Measurements from ENCODE around the gene CACNA1E. TPM values are rescaled to one million over a fixed set of nuclear protein-coding genes. Genes with fewer than 3 reads are reported as not detected.

CACNA1E gene
- total RNA-seq, 4 donors from 2014 or later = 0.09 to 0.19 TPM; not detected in 2

GRCh38 chr1:181643631-181644030 is 160.3 kb downstream of the CACNA1E start:
- Histone ChIP-seq H3K4me1 (peaks cover 0 to 20% (median 0%) of the 10 kb centered on the region in 3 donors), H3K36me3 (no peaks in the 10 kb centered on the region), H3K4me3 (no peak overlapping the region), H3K27ac (no peak overlapping the region), H3K9me3 (no peaks in the 10 kb centered on the region), H3K27me3 (peaks cover 0 to 15% (median 0%) of the 10 kb centered on the region in 4 donors)
- no peak for DNase-seq
- no peak for TF ChIP-seq POLR2A (IDR thresholded peaks at IDR 0.05)
- no peak for TF ChIP-seq CTCF (IDR thresholded peaks at IDR 0.05)
- WGBS, 2 donors = 28% methylated on average over 3 of the region's 3 CpGs
- intact Hi-C loops (cut with DNase I) = no loop called here

GRCh38 chr1:181645171-181645570 is 161.9 kb downstream of the CACNA1E start:
- 86 to 87% methylated on average over 5 of the region's 5 CpGs for WGBS, 2 donors
- peaks cover 0 to 29% (median 0%) of the 10 kb centered on the region in 3 donors for H3K4me1 ChIP-seq
- no peak for DNase-seq
- intact Hi-C loops (cut with DNase I) = no loop called here
- H3K36me3 ChIP-seq = no peaks in the 10 kb centered on the region
- no peak overlapping the region for H3K27ac ChIP-seq
- H3K4me3 ChIP-seq = no peak overlapping the region
- H3K9me3 ChIP-seq = no peaks in the 10 kb centered on the region
- peaks cover 0 to 11% (median 0%) of the 10 kb centered on the region in 4 donors for H3K27me3 ChIP-seq
- TF ChIP-seq POLR2A (IDR thresholded peaks at IDR 0.05) = no peak

- H3K27ac ChIP-seq = peak overlapping the region in 3 of 4 donors; percentile 24 to 77 (median 27)
- H3K27me3 ChIP-seq = no peaks in the 10 kb centered on the region
Observed at GRCh38 chr1:181646710-181647109, 163.4 kb downstream of the CACNA1E start.

GRCh38 chr1:181647314-181648035 is 164.2 kb downstream of the CACNA1E start:
- TF ChIP-seq POLR2A (IDR thresholded peaks at IDR 0.05) (no peak), CTCF (IDR thresholded peaks at IDR 0.05) (no peak)
- no peak overlapping the region for H3K4me3 ChIP-seq
- no peaks in the 10 kb centered on the region for H3K9me3 ChIP-seq
- H3K36me3 ChIP-seq = no peaks in the 10 kb centered on the region
- H3K27ac ChIP-seq = peak overlapping the region; percentile 24 to 77 (median 58)
- no peak for DNase-seq
- peaks cover 0 to 29% (median 0%) of the 10 kb centered on the region in 3 donors for H3K4me1 ChIP-seq
- intact Hi-C loops (cut with DNase I) = no loop called here
- H3K27me3 ChIP-seq = no peaks in the 10 kb centered on the region
- 30 to 33% methylated on average over 7 to 11 of the region's 11 CpGs for WGBS, 2 donors

More at GRCh38 chr1:181646710-181647109, 163.4 kb downstream of the CACNA1E start:
- no peak for DNase-seq
- Histone ChIP-seq H3K4me1 (peaks cover 0 to 29% (median 0%) of the 10 kb centered on the region in 3 donors), H3K4me3 (no peak overlapping the region), H3K9me3 (no peaks in the 10 kb centered on the region), H3K36me3 (no peaks in the 10 kb centered on the region)
- no peak for TF ChIP-seq POLR2A (IDR thresholded peaks at IDR 0.05)
- intact Hi-C loops (cut with DNase I) = no loop called here
- 79 to 88% methylated on average over 1 to 6 of the region's 8 CpGs for WGBS, 2 donors

GRCh38 chr1:181651276-181651675 is 168.0 kb downstream of the CACNA1E start:
- Histone ChIP-seq H3K4me3 (no peak overlapping the region), H3K27ac (no peak overlapping the region), H3K36me3 (no peaks in the 10 kb centered on the region), H3K4me1 (peaks cover 0 to 29% (median 0%) of the 10 kb centered on the region in 3 donors), H3K27me3 (no peaks in the 10 kb centered on the region), H3K9me3 (no peaks in the 10 kb centered on the region)
- TF ChIP-seq CTCF (IDR thresholded peaks at IDR 0.05) (no peak), POLR2A (IDR thresholded peaks at IDR 0.05) (no peak)
- 27 to 45% methylated on average over 1 of the region's 1 CpG for WGBS, 2 donors
- no peak for DNase-seq
- intact Hi-C loops (cut with DNase I) = no loop called here

- WGBS, 2 donors = 66 to 80% methylated on average over 2 of the region's 2 CpGs
Observed at GRCh38 chr1:181655756-181656155, 172.4 kb downstream of the CACNA1E start.

More at GRCh38 chr1:181655756-181656155, 172.4 kb downstream of the CACNA1E start:
- no peaks in the 10 kb centered on the region for H3K27me3 ChIP-seq
- intact Hi-C loops (cut with DNase I) = no loop called here
- H3K27ac ChIP-seq = no peak overlapping the region
- no peak for DNase-seq
- no peaks in the 10 kb centered on the region for H3K9me3 ChIP-seq
- no peaks in the 10 kb centered on the region for H3K4me1 ChIP-seq
- no peak for TF ChIP-seq CTCF (IDR thresholded peaks at IDR 0.05)
- no peak for TF ChIP-seq POLR2A (IDR thresholded peaks at IDR 0.05)
- no peak overlapping the region for H3K4me3 ChIP-seq
- no peaks in the 10 kb centered on the region for H3K36me3 ChIP-seq
